Activated CD8-positive, alpha-beta memory T cell treated with anti-CD3 and anti-CD28 coated beads for 36 hours (primary cell): ENCODE data around the gene DUOXA1. TPM values are rescaled to one million over a fixed set of nuclear protein-coding genes. Genes with fewer than 3 reads are reported as not detected.
"Not testable (repeated sequence)": the region's sequence is repeated elsewhere in the genome, so short reads cannot be mapped to it uniquely, and the experiment has no call there.

Source experiments
- CTCF ChIA-PET: fragments of 350-600 bp; sonication (Branson Sonifier 250); formaldehyde crosslinking; loops from one replicate; lab custom pipeline; 2021; ENCODE audit warnings: antibody characterized with exemption; lab: Charles Lee
- POLR2A ChIA-PET: fragments of 350-600 bp; sonication (Branson Sonifier 250); formaldehyde crosslinking; loops from one replicate; lab custom pipeline; 2021; ENCODE audit warnings: antibody characterized with exemption; lab: Charles Lee
- total RNA-seq, 2 experiments: library from RNA; stranded (reverse); gene quantifications; one replicate each; pipeline ENCODE4 v1.2.3, GENCODE V29; 2021

Gene DUOXA1
- total RNA-seq, 2 experiments from 2014 or later: not detected

GRCh38 chr15:45080593-45080992 is 49.1 kb downstream of the DUOXA1 start:
- CTCF ChIA-PET, POLR2A ChIA-PET: not testable (repeated sequence)

GRCh38 chr15:45079628-45080246 is 49.9 kb downstream of the DUOXA1 start:
- POLR2A ChIA-PET, CTCF ChIA-PET: not testable (repeated sequence)

GRCh38 chr15:45079201-45079600 is 50.5 kb downstream of the DUOXA1 start:
- CTCF ChIA-PET, POLR2A ChIA-PET: not testable (repeated sequence)

GRCh38 chr15:45077391-45077790 is 52.3 kb downstream of the DUOXA1 start:
- POLR2A ChIA-PET: not testable (repeated sequence)

GRCh38 chr15:45075440-45076320 is 54.0 kb downstream of the DUOXA1 start:
- CTCF ChIA-PET, POLR2A ChIA-PET: not testable (repeated sequence)

More at GRCh38 chr15:45077391-45077790, 52.3 kb downstream of the DUOXA1 start:
- CTCF ChIA-PET: not testable (repeated sequence)

- CTCF ChIA-PET, POLR2A ChIA-PET: not testable (repeated sequence)
These were observed 56.1 kb downstream of the DUOXA1 start for GRCh38 chr15:45073602-45074001.

- POLR2A ChIA-PET, CTCF ChIA-PET: not testable (repeated sequence)
These were observed 59.7 kb downstream of the DUOXA1 start for GRCh38 chr15:45069942-45070360.

Other genes with a start within 250 kb of the DUOXA1 start
- gene TERB2, start 173.2 kb downstream of the DUOXA1 start, total RNA-seq: not detected
- gene SORD, start 106.7 kb downstream of the DUOXA1 start, total RNA-seq: 10 to 100 TPM; 29.9 to 30.5 TPM
- gene DUOX2, start 15.7 kb downstream of the DUOXA1 start, total RNA-seq: under 1 TPM in 1 of 2 experiments, not detected in 1; 0.02 TPM
- gene DUOXA2, start 15.6 kb downstream of the DUOXA1 start, total RNA-seq: not detected
- gene DUOX1, start 115 bp upstream of the DUOXA1 start, total RNA-seq: under 1 TPM; 0.19 TPM
- gene SHF, start 58.1 kb upstream of the DUOXA1 start, total RNA-seq: 10 to 100 TPM; 11.7 to 12.4 TPM
- gene SLC28A2, start 122.4 kb upstream of the DUOXA1 start, total RNA-seq: not detected
- gene GATM, start 248.7 kb upstream of the DUOXA1 start, total RNA-seq: 1 to 10 TPM; 2.1 to 3.0 TPM